WI38 (cell line): ENCODE data around the gene HPGDS.

Experiments
- H3K4me3 ChIP-seq: 2 replicates; pipeline ENCODE4 v1.5.1; 2011; ENCODE audit warnings: low read depth, mild to moderate bottlenecking, control low read depth, low read length
- CTCF ChIP-seq: IDR thresholded peaks from 2 replicates; pipeline ENCODE4 v1.5.1; 2012; ENCODE audit warnings: low read depth, mild to moderate bottlenecking, control low read depth, low read length

The HPGDS gene

GRCh38 chr4:94365304-94365703 is 22.7 kb upstream of the HPGDS start:
- H3K4me3 ChIP-seq, result no peak overlapping the region
- TF ChIP-seq CTCF, result no peak

- no peak overlapping the region for H3K4me3 ChIP-seq
- no peak for TF ChIP-seq CTCF
Observed at GRCh38 chr4:94364527-94364926, 21.9 kb upstream of the HPGDS start.

- no peak for TF ChIP-seq CTCF
- no peak overlapping the region for H3K4me3 ChIP-seq
Observed at GRCh38 chr4:94363136-94363655, 20.6 kb upstream of the HPGDS start.

- no peak for TF ChIP-seq CTCF
- H3K4me3 ChIP-seq, result no peak overlapping the region
Observed at GRCh38 chr4:94359838-94360237, 17.2 kb upstream of the HPGDS start.

- TF ChIP-seq CTCF, result no peak
Observed at GRCh38 chr4:94359221-94359620, 16.6 kb upstream of the HPGDS start.

GRCh38 chr4:94358101-94358500 is 15.5 kb upstream of the HPGDS start:
- H3K4me3 ChIP-seq, result no peak overlapping the region
- TF ChIP-seq CTCF, result no peak

More at GRCh38 chr4:94359221-94359620, 16.6 kb upstream of the HPGDS start:
- no peak overlapping the region for H3K4me3 ChIP-seq

- no peak overlapping the region for H3K4me3 ChIP-seq
- no peak for TF ChIP-seq CTCF
Observed at GRCh38 chr4:94357624-94358023, 15.0 kb upstream of the HPGDS start.
